Progenitor cell of endocrine pancreas (in vitro differentiated cells): ENCODE measurements around the gene SPHKAP. TPM values are rescaled to one million over a fixed set of nuclear protein-coding genes. Genes with fewer than 3 reads are reported as not detected.

ENCODE experiments used
- DNase-seq: peaks from one replicate; pipeline ENCODE4 v3.0.0; 2021; ENCODE audit warnings: low spot score; ENCODE audit not compliant: unreplicated experiment
- H3K27ac Mint-ChIP-seq: 2 replicates; pipeline ENCODE4 v1.8.0; 2021; ENCODE audit warnings: mild to moderate bottlenecking, moderate library complexity, mixed read lengths
- H3K27me3 Mint-ChIP-seq: 2 replicates; pipeline ENCODE4 v1.8.0; 2021; ENCODE audit warnings: mixed read lengths
- H3K36me3 Mint-ChIP-seq: 2 replicates; pipeline ENCODE4 v1.8.0; 2022; ENCODE audit warnings: mixed read lengths; ENCODE audit not compliant: insufficient read depth
- H3K4me1 Mint-ChIP-seq: 2 replicates; pipeline ENCODE4 v1.8.0; 2021; ENCODE audit warnings: low read depth, mixed read lengths
- H3K4me3 Mint-ChIP-seq: 2 replicates; pipeline ENCODE4 v1.8.0; 2021; ENCODE audit warnings: low read depth, mild to moderate bottlenecking, moderate library complexity, mixed read lengths
- H3K9me3 Mint-ChIP-seq: 2 replicates; pipeline ENCODE4 v1.8.0; 2021; ENCODE audit warnings: low read depth, mixed read lengths
- total RNA-seq: library from RNA; stranded (reverse); gene quantifications from 2 replicates; pipeline ENCODE4 v1.2.1, GENCODE V29; 2021
- TF ChIP-seq, protein P1 (sequence below): fragments of 200-600 bp; sonication (generic); IDR thresholded peaks from one replicate; pipeline ENCODE4 v1.5.0; 2021; ENCODE audit warnings: antibody characterized with exemption, mild to moderate bottlenecking; ENCODE audit not compliant: unreplicated experiment

SPHKAP gene
- total RNA-seq, 1 donor from 2014 or later: 0.07 TPM

DNA sequence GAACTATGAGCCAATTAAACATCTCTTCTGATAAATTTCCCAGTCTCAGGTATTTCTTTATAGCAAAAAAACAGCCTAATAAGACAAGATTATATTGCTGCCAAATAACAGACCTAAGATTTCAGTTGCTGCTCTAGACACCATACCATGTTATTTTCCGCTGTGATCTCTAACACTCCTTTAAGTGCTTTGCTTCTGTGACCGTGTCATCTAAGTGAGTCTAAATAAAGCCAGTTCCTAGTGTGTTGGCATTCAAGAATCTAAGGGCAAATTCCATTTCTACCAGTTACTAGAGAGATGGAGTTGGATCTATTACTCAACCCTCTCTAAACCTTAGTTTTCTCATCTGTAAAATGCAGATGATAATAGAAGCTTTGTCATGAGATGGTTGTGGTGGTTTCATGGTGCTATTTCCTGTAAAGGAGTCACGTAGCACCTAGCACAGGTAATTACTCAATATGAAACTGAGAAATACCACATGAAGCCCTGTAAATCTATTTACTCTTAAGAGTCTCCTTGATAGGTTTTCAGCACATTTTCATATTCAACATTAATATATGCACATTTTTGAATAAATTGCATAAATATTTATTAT lies 40.5 kb downstream of the SPHKAP start:
- Mint-ChIP-seq H3K4me1 (peaks cover 4% of the 10 kb centered on the region), H3K4me3 (no peak overlapping the region), H3K36me3 (no peaks in the 10 kb centered on the region), H3K27ac (no peak overlapping the region), H3K27me3 (no peaks in the 10 kb centered on the region), H3K9me3 (no peaks in the 10 kb centered on the region)
- TF ChIP-seq, protein P1, sequence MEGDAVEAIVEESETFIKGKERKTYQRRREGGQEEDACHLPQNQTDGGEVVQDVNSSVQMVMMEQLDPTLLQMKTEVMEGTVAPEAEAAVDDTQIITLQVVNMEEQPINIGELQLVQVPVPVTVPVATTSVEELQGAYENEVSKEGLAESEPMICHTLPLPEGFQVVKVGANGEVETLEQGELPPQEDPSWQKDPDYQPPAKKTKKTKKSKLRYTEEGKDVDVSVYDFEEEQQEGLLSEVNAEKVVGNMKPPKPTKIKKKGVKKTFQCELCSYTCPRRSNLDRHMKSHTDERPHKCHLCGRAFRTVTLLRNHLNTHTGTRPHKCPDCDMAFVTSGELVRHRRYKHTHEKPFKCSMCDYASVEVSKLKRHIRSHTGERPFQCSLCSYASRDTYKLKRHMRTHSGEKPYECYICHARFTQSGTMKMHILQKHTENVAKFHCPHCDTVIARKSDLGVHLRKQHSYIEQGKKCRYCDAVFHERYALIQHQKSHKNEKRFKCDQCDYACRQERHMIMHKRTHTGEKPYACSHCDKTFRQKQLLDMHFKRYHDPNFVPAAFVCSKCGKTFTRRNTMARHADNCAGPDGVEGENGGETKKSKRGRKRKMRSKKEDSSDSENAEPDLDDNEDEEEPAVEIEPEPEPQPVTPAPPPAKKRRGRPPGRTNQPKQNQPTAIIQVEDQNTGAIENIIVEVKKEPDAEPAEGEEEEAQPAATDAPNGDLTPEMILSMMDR: no peak
- no peak for DNase-seq

DNA sequence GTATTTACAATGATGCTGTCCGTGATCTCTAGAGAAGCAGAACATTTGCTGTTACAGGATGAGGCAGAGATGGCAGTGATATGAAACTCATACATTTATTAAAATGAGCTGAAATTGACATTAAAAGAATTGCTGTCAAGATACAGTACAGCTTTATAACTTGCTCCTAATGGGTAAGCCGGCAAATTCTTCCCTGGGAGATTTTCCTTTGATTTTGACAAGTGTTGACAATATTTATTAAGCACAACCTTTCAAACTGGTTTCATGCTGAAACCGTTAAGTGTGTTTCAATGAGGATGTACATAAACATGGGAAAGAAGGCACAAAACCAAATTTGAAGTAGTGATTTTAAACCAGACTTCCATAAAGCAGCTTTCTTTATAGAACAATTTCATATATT lies 45.5 kb downstream of the SPHKAP start:
- H3K9me3 Mint-ChIP-seq: no peaks in the 10 kb centered on the region
- no peaks in the 10 kb centered on the region for H3K36me3 Mint-ChIP-seq
- H3K4me3 Mint-ChIP-seq: no peak overlapping the region
- no peak for DNase-seq
- H3K4me1 Mint-ChIP-seq: no peaks in the 10 kb centered on the region
- no peak overlapping the region for H3K27ac Mint-ChIP-seq
- TF ChIP-seq, protein P1: no peak
- no peaks in the 10 kb centered on the region for H3K27me3 Mint-ChIP-seq

DNA sequence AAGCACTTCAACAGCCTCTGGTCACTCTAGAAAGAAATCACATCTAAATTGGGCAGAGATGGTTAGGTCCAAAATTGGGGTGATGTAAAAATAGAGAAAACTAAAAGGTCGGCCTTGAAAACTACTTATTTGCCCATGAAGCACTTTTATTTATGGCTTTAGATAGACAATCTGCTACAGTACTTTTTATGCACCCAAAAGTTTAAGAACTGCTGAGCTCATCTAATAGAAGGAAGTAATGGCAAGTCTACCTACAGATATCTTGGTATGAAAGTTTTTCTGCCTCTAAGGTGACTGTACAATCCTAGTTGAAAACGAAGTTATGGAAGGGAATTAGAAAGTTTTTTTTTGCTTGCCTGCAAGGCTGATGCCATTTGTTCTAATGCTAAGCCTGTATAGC lies 46.2 kb downstream of the SPHKAP start:
- Mint-ChIP-seq H3K9me3 (no peaks in the 10 kb centered on the region), H3K36me3 (no peaks in the 10 kb centered on the region), H3K4me1 (no peaks in the 10 kb centered on the region), H3K27me3 (no peaks in the 10 kb centered on the region), H3K4me3 (no peak overlapping the region), H3K27ac (no peak overlapping the region)
- TF ChIP-seq, protein P1: no peak
- DNase-seq: no peak

DNA sequence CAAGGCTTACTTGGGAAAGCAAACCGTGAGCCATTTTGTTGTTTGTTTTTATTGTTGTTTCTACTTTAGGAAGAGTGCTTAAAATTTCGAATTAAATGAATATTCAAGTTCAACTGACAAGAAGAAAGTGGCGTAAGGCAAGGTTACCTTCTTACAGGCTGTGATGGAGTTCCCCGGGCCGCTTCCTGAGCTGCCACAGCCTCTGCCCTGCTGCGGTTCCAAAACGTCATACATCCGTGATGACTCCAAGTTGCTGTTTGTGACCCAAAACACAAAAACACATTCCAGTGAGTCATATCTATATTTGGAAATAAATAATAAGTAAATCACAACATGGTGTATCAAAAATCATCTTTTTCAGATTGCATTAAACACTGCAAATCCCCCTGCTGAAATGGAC lies 49.7 kb downstream of the SPHKAP start:
- H3K27ac Mint-ChIP-seq: no peak overlapping the region
- no peaks in the 10 kb centered on the region for H3K36me3 Mint-ChIP-seq
- H3K9me3 Mint-ChIP-seq: no peaks in the 10 kb centered on the region
- TF ChIP-seq, protein P1: no peak
- H3K27me3 Mint-ChIP-seq: no peaks in the 10 kb centered on the region
- DNase-seq: no peak
- H3K4me1 Mint-ChIP-seq: no peaks in the 10 kb centered on the region
- no peak overlapping the region for H3K4me3 Mint-ChIP-seq

DNA sequence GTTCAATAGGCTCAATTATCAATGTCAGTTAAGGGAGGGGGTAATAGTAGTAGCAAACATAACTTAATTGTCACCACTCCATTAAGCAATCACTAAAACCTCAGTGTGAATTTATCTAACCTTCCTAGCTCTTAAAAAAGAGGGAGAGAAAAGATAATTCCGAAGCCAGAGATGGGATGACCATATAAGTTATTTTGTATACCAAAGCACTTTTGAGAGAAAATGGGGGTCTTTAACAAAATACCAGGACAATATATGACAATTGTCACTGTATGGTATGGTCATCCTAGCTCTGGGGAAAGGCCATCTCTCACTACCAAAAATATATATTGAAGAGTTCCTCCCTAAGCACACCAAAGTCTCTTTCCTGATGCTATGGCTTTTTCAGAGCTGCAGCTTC lies 55.1 kb downstream of the SPHKAP start:
- Mint-ChIP-seq H3K9me3 (no peaks in the 10 kb centered on the region), H3K4me1 (no peaks in the 10 kb centered on the region), H3K36me3 (no peaks in the 10 kb centered on the region), H3K27ac (no peak overlapping the region), H3K27me3 (no peaks in the 10 kb centered on the region), H3K4me3 (no peak overlapping the region)
- TF ChIP-seq, protein P1: no peak
- no peak for DNase-seq
